ENCODE results near the gene FOXL1. TPM values are rescaled to one million over a fixed set of nuclear protein-coding genes. Genes with fewer than 3 reads are reported as not detected.
"Not testable (repeated sequence)": the region's sequence is repeated elsewhere in the genome, so short reads cannot be mapped to it uniquely, and the experiment has no call there.

The FOXL1 gene
- total RNA-seq, 1 donor from 2014 or later, result 0.81 TPM

- Histone ChIP-seq H3K27me3 (peaks cover 48% of the 10 kb centered on the region), H3K4me1 (peaks cover 7% of the 10 kb centered on the region), H3K27ac (no peak overlapping the region), H3K4me3 (no peak overlapping the region), H3K9me3 (no peaks in the 10 kb centered on the region), H3K36me3 (no peaks in the 10 kb centered on the region)
- DNase-seq (no peak), ATAC-seq (no peak)
- intact Hi-C loops (cut with DNase I), result no loop called here
- no peak for TF ChIP-seq CTCF (IDR thresholded peaks at IDR 0.05)
These were observed 3.1 kb downstream of the FOXL1 start for GRCh38 chr16:86581458-86581857.

- TF ChIP-seq CTCF (IDR thresholded peaks at IDR 0.05), result no peak
- H3K27me3 ChIP-seq, result peaks cover 22% of the 10 kb centered on the region
- H3K27ac ChIP-seq, result no peak overlapping the region
- no peak overlapping the region for H3K4me3 ChIP-seq
- DNase-seq (no peak), ATAC-seq (no peak)
- H3K4me1 ChIP-seq, result no peaks in the 10 kb centered on the region
- no peaks in the 10 kb centered on the region for H3K9me3 ChIP-seq
- intact Hi-C loops (cut with DNase I), result no loop called here
- H3K36me3 ChIP-seq, result no peaks in the 10 kb centered on the region
These were observed 5.8 kb downstream of the FOXL1 start for GRCh38 chr16:86584071-86584685.

GRCh38 chr16:86584726-86585721 lies 6.7 kb downstream of the FOXL1 start:
- ATAC-seq (no peak), DNase-seq (no peak)
- intact Hi-C loops (cut with DNase I), result no loop called here
- H3K27me3 ChIP-seq, result peaks cover 14% of the 10 kb centered on the region
- TF ChIP-seq CTCF (IDR thresholded peaks at IDR 0.05), result no peak
- H3K4me1 ChIP-seq, result no peaks in the 10 kb centered on the region
- no peaks in the 10 kb centered on the region for H3K36me3 ChIP-seq
- H3K9me3 ChIP-seq, result no peaks in the 10 kb centered on the region
- H3K4me3 ChIP-seq, result no peak overlapping the region
- no peak overlapping the region for H3K27ac ChIP-seq

GRCh38 chr16:86585821-86586611 lies 7.7 kb downstream of the FOXL1 start:
- Histone ChIP-seq H3K27ac (no peak overlapping the region), H3K27me3 (peaks cover 4% of the 10 kb centered on the region), H3K36me3 (no peaks in the 10 kb centered on the region), H3K9me3 (no peaks in the 10 kb centered on the region), H3K4me3 (no peak overlapping the region), H3K4me1 (no peaks in the 10 kb centered on the region)
- ATAC-seq (no peak), DNase-seq (no peak)
- intact Hi-C loops (cut with DNase I), result no loop called here
- TF ChIP-seq CTCF (IDR thresholded peaks at IDR 0.05), result no peak

GRCh38 chr16:86587487-86587886 lies 9.1 kb downstream of the FOXL1 start:
- Histone ChIP-seq H3K36me3 (no peaks in the 10 kb centered on the region), H3K4me1 (no peaks in the 10 kb centered on the region), H3K27ac (no peak overlapping the region), H3K27me3 (peaks cover 12% of the 10 kb centered on the region), H3K9me3 (no peaks in the 10 kb centered on the region), H3K4me3 (no peak overlapping the region)
- no peak for TF ChIP-seq CTCF (IDR thresholded peaks at IDR 0.05)
- intact Hi-C loops (cut with DNase I), result no loop called here
- no peak for DNase-seq
- ATAC-seq, result no peak

GRCh38 chr16:86587955-86588354 lies 9.6 kb downstream of the FOXL1 start:
- H3K4me1 ChIP-seq; H3K4me3 ChIP-seq; ATAC-seq; H3K36me3 ChIP-seq; H3K27ac ChIP-seq; intact Hi-C loops (cut with DNase I); DNase-seq; H3K9me3 ChIP-seq: not testable (repeated sequence)
- peaks cover 17% of the 10 kb centered on the region for H3K27me3 ChIP-seq
